Testis (tissue), 3 donors: Measurements from ENCODE around the gene STXBP5L. TPM values are rescaled to one million over a fixed set of nuclear protein-coding genes. Genes with fewer than 3 reads are reported as not detected.
"Not testable (repeated sequence)": the region's sequence is repeated elsewhere in the genome, so short reads cannot be mapped to it uniquely, and the experiment has no call there.

Experiments used
- DNase-seq: peaks from one replicate; pipeline ENCODE4 v3.0.0-alpha.2; 2019
- H3K27ac ChIP-seq, 2 donors: fragments of 200-600 bp; sonication (generic); one replicate each; pipeline ENCODE4 v1.5.1; 2019
- H3K27me3 ChIP-seq: fragments of 200-600 bp; sonication (generic); one replicate; pipeline ENCODE4 v1.5.1; 2019
- H3K36me3 ChIP-seq: fragments of 200-600 bp; sonication (generic); one replicate; pipeline ENCODE4 v1.5.1; 2017; ENCODE audit warnings: low read depth; ENCODE audit errors: missing control alignments
- H3K4me1 ChIP-seq: fragments of 200-600 bp; sonication (generic); one replicate; pipeline ENCODE4 v1.5.1; 2019
- H3K4me3 ChIP-seq, 2 donors: fragments of 200-600 bp; sonication (generic); one replicate each; pipeline ENCODE4 v1.5.1; 2017 to 2019
- H3K9me3 ChIP-seq: fragments of 200-600 bp; sonication (generic); one replicate; pipeline ENCODE4 v1.5.1; 2017
- POLR2A ChIP-seq: fragments of 450-650 bp; IDR thresholded peaks from one replicate; pipeline ENCODE4 v1.6.1; 2017; ENCODE audit warnings: antibody characterized with exemption, mild to moderate bottlenecking, moderate library complexity
- WGBS, 2 donors: methylation state at CpG; one replicate each; pipeline ENCODE4 v1.1.5; 2018; 5-methylcytosine and 5-hydroxymethylcytosine counted together
- intact Hi-C: fragments of 100-400 bp; cut with DNase I; formaldehyde crosslinking; loops from one replicate; pipeline ENCODE4 v1.15.1; 2023; ENCODE audit warnings: low total_unique reads
- polyA plus RNA-seq: library from polyadenylated mRNA; stranded (reverse); fragments of 350-450 nt; fragmentation: Illumina TruSeq; extraction: RNeasy Lipid Tissue Mini Kit (QIAGEN cat#74804); gene quantifications from one replicate; pipeline ENCODE4 v1.2.3, GENCODE V29; 2014; ENCODE audit warnings: low read depth, low replicate concordance; ENCODE audit not compliant: insufficient read depth
- total RNA-seq, 2 donors: library from RNA; depleted of rRNA; stranded (reverse); fragments of >200 nt; gene quantifications; one replicate each; pipeline ENCODE4 v1.2.3, GENCODE V29; 2016
- TF ChIP-seq, protein P1 (sequence below), 3 experiments: fragments of 450-650 bp in 2 of 3; fragments of 200-600 bp in 1 of 3; sonication (generic) in 1 of 3; IDR thresholded peaks; one replicate each; pipeline ENCODE4 v1.5.1; 2016 to 2019; ENCODE audit warnings: antibody characterized with exemption in 3 of 3, mild to moderate bottlenecking in 2 of 3, moderate library complexity in 1 of 3

STXBP5L gene
- total and polyA plus RNA-seq, 3 donors from 2014 or later = 2.3 to 12.1 (median 10.0) TPM

DNA sequence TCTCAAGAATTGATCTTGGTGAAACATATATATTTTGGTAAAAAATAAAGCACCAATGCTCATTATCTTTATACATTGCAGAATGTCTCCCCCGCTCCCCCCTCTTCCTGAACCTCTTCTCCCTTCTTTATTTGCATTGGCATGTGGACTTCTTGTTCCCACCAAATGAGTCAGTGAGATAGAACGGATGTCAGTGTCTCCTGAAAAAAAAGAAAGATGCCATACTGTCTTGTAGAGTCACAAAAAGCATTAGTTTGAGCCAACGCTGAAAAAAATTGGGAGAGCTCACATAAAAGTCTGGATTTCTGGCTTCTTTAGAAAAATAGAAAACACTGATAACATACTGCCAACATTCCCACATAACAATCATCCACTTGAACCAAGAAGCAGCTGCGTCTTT, 32.0 kb upstream of the STXBP5L start:
- Histone ChIP-seq H3K4me1 (peaks cover 24% of the 10 kb centered on the region), H3K36me3 (no peaks in the 10 kb centered on the region), H3K27ac (peak overlapping the region in 1 of 2 donors; percentile 62), H3K27me3 (no peaks in the 10 kb centered on the region), H3K9me3 (no peaks in the 10 kb centered on the region), H3K4me3 (no peak overlapping the region)
- no peak for DNase-seq
- intact Hi-C loops = no loop called here
- WGBS, 2 donors = 29 to 31% methylated on average over 4 of the region's 4 CpGs
- TF ChIP-seq, protein P1, sequence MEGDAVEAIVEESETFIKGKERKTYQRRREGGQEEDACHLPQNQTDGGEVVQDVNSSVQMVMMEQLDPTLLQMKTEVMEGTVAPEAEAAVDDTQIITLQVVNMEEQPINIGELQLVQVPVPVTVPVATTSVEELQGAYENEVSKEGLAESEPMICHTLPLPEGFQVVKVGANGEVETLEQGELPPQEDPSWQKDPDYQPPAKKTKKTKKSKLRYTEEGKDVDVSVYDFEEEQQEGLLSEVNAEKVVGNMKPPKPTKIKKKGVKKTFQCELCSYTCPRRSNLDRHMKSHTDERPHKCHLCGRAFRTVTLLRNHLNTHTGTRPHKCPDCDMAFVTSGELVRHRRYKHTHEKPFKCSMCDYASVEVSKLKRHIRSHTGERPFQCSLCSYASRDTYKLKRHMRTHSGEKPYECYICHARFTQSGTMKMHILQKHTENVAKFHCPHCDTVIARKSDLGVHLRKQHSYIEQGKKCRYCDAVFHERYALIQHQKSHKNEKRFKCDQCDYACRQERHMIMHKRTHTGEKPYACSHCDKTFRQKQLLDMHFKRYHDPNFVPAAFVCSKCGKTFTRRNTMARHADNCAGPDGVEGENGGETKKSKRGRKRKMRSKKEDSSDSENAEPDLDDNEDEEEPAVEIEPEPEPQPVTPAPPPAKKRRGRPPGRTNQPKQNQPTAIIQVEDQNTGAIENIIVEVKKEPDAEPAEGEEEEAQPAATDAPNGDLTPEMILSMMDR (IDR thresholded peaks at IDR 0.05) = no peak
- no peak for TF ChIP-seq POLR2A

DNA sequence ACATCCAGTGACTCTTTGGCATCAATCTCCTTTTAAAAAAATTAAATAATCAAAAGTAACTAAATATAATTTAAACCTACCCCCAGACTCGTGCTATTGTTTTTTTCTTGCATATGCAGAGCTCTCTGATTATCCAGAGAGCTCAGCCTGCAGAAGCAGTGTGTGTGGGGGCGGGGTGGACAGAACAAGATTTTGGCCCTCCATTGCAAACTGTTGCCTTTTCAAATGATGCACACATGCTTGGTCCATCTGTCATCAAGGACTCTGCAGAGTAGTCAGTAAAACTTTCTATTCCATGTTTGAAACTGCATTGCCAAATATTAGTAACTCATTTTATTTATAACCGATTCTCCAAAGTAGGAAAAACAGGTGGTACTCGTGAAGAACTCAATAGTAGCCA, 28.6 kb upstream of the STXBP5L start:
- intact Hi-C loops = no loop called here
- TF ChIP-seq POLR2A = no peak
- TF ChIP-seq, protein P1 (IDR thresholded peaks at IDR 0.05) = no peak
- H3K9me3 ChIP-seq = no peaks in the 10 kb centered on the region
- peaks cover 22% of the 10 kb centered on the region for H3K4me1 ChIP-seq
- H3K27me3 ChIP-seq = no peaks in the 10 kb centered on the region
- no peaks in the 10 kb centered on the region for H3K36me3 ChIP-seq
- 50 to 58% methylated on average over 4 of the region's 4 CpGs for WGBS, 2 donors
- no peak overlapping the region for H3K4me3 ChIP-seq
- DNase-seq = no peak
- no peak overlapping the region for H3K27ac ChIP-seq

DNA sequence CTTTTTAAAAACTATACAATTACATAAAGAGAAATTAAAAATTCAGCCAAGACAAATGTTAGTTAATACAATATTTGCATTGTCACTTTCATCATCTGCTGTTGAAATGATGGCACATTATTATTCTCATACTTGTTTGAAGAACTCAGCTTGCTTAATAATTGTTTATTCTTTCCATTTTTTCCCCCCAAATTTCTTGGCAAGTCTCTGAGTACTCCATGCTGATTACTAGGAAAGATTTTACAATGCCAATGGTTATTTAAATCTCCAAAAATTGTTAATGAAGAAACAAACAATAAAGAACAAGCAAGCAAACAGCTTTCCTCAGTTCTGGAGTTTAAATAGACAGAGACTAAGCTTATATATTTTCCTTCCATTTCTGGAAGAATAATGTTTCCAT, 15.1 kb upstream of the STXBP5L start:
- no peaks in the 10 kb centered on the region for H3K36me3 ChIP-seq
- H3K4me3 ChIP-seq = no peak overlapping the region
- H3K9me3 ChIP-seq = no peaks in the 10 kb centered on the region
- peak overlapping the region; percentile 53 to 59 for H3K27ac ChIP-seq
- intact Hi-C loops = no loop called here
- TF ChIP-seq, protein P1 (IDR thresholded peaks at IDR 0.05) = no peak
- no peak for TF ChIP-seq POLR2A
- DNase-seq = no peak
- no peaks in the 10 kb centered on the region for H3K27me3 ChIP-seq
- H3K4me1 ChIP-seq = peaks cover 18% of the 10 kb centered on the region

DNA sequence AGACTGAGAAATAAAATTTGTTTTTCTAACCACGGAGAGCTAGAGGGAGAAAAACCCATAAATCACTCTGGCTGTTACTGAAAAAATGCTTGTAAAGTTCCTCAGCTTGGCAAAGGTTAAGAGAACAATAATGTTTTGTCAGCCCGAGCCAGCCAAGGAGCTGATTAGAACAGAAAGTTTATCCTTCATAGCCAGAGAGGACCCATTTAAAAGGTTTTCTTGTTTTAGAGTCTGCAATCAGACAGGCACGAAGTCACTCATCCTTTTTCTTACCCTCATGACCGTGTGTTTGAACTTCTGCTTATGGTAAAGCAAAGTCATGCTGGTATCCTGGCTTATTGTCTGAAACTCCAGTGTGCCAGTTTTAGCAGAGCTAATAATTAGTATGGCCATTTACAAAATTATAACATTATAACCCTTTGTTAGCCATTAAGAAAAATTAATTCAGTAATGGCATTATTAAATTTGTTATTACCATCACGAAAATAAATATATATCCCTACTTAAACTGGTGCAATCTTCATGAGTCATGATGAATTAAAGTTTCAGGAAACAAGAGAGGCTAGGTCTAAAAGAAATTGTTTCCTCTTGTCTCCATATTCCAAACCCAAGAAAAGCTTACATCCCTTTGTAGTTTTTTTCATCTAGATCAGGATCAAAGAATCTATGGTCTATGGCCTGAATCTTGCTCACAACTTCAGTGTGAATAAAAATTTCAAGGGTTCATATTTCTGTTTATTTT, 13.5 kb upstream of the STXBP5L start:
- DNase-seq = peak; percentile 54
- WGBS, 2 donors = 20 to 30% methylated on average over 5 of the region's 5 CpGs
- H3K4me1 ChIP-seq = peaks cover 18% of the 10 kb centered on the region
- intact Hi-C loops = no loop called here
- H3K27me3 ChIP-seq = no peaks in the 10 kb centered on the region
- no peaks in the 10 kb centered on the region for H3K9me3 ChIP-seq
- H3K4me3 ChIP-seq = no peak overlapping the region
- H3K27ac ChIP-seq = peak overlapping the region; percentile 53 to 59
- H3K36me3 ChIP-seq = no peaks in the 10 kb centered on the region
- no peak for TF ChIP-seq POLR2A
- TF ChIP-seq, protein P1 (IDR thresholded peaks at IDR 0.05) = no peak

DNA sequence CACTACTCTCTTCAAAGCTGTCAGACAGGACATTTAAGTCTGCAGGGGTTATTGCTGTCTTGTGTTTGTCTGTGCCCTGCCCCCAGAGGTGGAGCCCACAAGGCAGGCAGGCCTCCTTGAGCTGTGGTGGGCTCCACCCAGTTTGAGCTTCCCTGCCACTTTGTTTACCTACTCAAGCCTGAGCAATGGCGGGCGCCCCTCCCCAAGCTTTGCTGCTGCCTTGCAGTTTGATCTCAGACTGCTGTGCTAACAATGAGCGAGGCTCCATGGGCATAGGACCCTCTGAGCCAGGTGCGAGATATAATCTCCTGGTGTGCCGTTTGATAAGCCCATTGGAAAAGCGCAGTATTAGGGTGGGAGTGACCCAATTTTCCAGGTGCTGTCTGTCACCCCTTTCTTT, 6.3 kb upstream of the STXBP5L start:
- not testable (repeated sequence) for H3K27me3 ChIP-seq

More for the DNA sequence above, 6.3 kb upstream of the STXBP5L start:
- H3K27ac ChIP-seq, H3K36me3 ChIP-seq, intact Hi-C loops, H3K9me3 ChIP-seq, DNase-seq, H3K4me1 ChIP-seq, H3K4me3 ChIP-seq: not testable (repeated sequence)
- WGBS, 2 donors = 87 to 95% methylated on average over 6 of the region's 6 CpGs
